Immature natural killer cell (primary cell): ENCODE measurements around the gene PXYLP1. TPM values are rescaled to one million over a fixed set of nuclear protein-coding genes. Genes with fewer than 3 reads are reported as not detected.

Experiments used
- DNase-seq, 3 donors: peaks; one replicate each; pipeline ENCODE4 v3.0.0; 2022; ENCODE audit warnings: mixed read lengths in 1 of 3
- H3K27ac Mint-ChIP-seq, 6 donors: one replicate each; pipeline ENCODE4 v1.8.0; 2020; ENCODE audit warnings: mixed read lengths in 6 of 6, mild to moderate bottlenecking in 5 of 6, inconsistent platforms in 4 of 6, moderate library complexity in 3 of 6
- H3K27me3 Mint-ChIP-seq, 3 donors: one replicate each; pipeline ENCODE4 v1.8.0; 2020 to 2021; ENCODE audit warnings: low read depth in 3 of 3, mild to moderate bottlenecking in 3 of 3, mixed read lengths in 3 of 3, moderate library complexity in 3 of 3, inconsistent platforms in 1 of 3
- H3K36me3 Mint-ChIP-seq, 3 donors: one replicate each; pipeline ENCODE4 v1.8.0; 2020; ENCODE audit warnings: mixed read lengths in 3 of 3, inconsistent platforms in 2 of 3, mild to moderate bottlenecking in 2 of 3
- H3K4me1 Mint-ChIP-seq, 2 donors: one replicate each; pipeline ENCODE4 v1.8.0; 2020; ENCODE audit warnings: inconsistent platforms in 2 of 2, mild to moderate bottlenecking in 2 of 2, mixed read lengths in 2 of 2, moderate library complexity in 1 of 2
- H3K4me3 Mint-ChIP-seq, 5 donors: one replicate each; pipeline ENCODE4 v1.8.0; 2020; ENCODE audit warnings: mild to moderate bottlenecking in 5 of 5, mixed read lengths in 5 of 5, inconsistent platforms in 3 of 5, moderate library complexity in 3 of 5
- H3K9me3 Mint-ChIP-seq, 6 donors: one replicate each; pipeline ENCODE4 v1.8.0; 2020; ENCODE audit warnings: mild to moderate bottlenecking in 6 of 6, mixed read lengths in 6 of 6, inconsistent platforms in 4 of 6, moderate library complexity in 3 of 6
- polyA plus RNA-seq, 3 donors: library from polyadenylated mRNA; unstranded; fragments of 300-500 nt; fragmentation: Illumina TruSeq; gene quantifications; one replicate each; pipeline ENCODE4 v1.2.3, GENCODE V29; 2021

Gene PXYLP1
- polyA plus RNA-seq, 3 donors from 2014 or later, result 5.0 to 10.7 (median 6.6) TPM

DNA sequence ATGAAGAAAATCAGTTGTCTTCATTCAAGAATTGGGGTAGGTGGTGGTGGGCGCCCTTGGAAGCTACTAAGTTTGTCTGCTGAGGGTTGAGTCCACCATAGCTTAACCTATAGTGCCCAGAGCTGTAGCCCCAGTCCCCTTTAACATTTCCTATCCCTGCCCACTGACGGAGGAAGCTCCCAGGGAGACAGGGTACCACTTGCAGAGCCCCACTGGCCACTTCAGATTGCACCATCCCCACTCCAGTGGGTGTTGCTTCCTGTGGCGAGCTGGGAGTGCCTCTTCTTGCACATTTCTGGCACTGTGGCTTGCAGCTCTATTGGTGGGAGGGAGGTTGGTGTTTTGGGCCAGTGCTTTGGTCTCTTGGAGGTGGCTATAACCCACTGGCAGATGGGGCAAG, 2.7 kb downstream of the PXYLP1 start:
- H3K27ac Mint-ChIP-seq, result peak overlapping the region in 3 of 6 donors; percentile 8 to 65 (median 15)
- H3K4me3 Mint-ChIP-seq, result peak overlapping the region; percentile 41 to 97 (median 75)
- peaks cover 8 to 14% (median 11%) of the 10 kb centered on the region in 3 donors for H3K36me3 Mint-ChIP-seq
- H3K4me1 Mint-ChIP-seq, result peaks cover 69 to 85% of the 10 kb centered on the region in 2 donors
- peak; percentile 34 to 43 (median 40) for DNase-seq
- peaks cover 0 to 5% (median 5%) of the 10 kb centered on the region in 3 donors for H3K27me3 Mint-ChIP-seq
- H3K9me3 Mint-ChIP-seq, result no peaks in the 10 kb centered on the region

DNA sequence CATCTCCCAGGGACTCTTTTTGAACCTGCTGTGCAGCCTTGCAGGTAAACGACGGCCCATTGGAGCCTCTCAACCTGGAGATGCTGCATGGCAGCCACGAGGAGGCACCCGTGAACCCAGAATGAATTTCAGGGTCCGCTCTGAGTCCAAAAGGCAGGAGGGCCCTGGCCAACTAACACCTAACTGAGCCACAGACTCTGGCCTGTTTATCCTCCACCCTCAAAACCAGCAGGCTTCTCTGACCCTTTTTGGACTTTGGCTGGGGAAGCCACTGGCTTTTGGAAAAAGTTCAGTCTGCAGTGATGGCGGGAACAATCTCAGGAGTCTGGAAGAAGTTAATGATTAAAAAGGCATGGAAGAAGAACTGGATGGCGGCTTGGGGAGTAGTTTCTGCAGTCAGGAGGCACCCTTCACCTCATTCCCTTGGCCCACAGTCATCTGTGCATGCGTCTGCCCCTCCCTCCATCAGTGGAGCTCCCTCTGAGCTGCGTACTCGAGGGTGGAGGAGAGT, 4.1 kb downstream of the PXYLP1 start:
- H3K4me1 Mint-ChIP-seq, result peaks cover 55 to 87% of the 10 kb centered on the region in 2 donors
- H3K36me3 Mint-ChIP-seq, result peaks cover 8 to 21% (median 16%) of the 10 kb centered on the region in 3 donors
- DNase-seq, result no peak
- H3K9me3 Mint-ChIP-seq, result no peaks in the 10 kb centered on the region
- peak overlapping the region in 1 of 6 donors; percentile 13 for H3K27ac Mint-ChIP-seq
- peaks cover 0 to 5% (median 2%) of the 10 kb centered on the region in 3 donors for H3K27me3 Mint-ChIP-seq
- peak overlapping the region in 1 of 5 donors; percentile 33 for H3K4me3 Mint-ChIP-seq

- Mint-ChIP-seq H3K27ac (no peak overlapping the region), H3K27me3 (peaks cover 0 to 2% (median 0%) of the 10 kb centered on the region in 3 donors), H3K4me1 (peaks cover 50 to 89% of the 10 kb centered on the region in 2 donors)
Observed at GRCh38 chr3:141236361-141236760, 4.7 kb downstream of the PXYLP1 start.

DNA sequence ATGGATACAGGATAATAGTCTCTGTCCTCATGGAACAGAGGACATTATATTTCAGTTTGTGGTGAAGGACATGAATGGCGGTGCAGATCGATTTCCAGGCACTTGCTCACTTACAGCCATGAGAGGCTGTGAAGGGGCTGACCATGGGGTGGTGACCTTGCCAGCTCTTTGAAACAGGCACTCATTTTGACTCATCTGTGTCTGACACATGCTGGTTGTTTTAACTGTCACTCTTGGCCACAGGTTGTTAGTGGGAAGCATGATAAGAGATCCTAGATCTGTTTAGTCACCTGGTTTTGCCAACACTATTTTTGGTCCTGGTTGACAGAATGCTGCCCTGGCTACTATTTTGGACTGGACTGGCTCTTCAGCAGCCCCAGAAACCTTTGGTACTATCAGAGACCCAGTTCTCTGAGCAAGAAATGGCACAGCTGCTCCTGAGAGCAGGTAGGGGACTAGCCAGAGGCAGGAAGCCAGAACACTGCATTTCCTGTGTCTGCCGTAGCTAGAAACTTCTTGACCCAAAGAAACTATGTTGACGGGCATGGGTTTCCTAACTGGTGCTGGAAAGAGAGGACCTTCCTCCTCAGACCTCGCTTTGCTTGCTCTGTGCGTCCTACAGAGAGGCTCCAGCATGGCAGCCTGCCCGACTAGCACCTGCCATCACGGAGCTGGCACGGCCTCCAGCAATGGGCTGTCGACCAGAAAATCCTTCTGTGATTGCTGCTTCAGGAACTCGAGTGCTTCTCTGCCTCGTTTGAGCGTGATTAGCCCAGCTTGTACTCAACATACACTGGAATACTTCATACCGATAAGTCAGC, 6.3 kb downstream of the PXYLP1 start:
- Mint-ChIP-seq H3K4me1 (peaks cover 44 to 84% of the 10 kb centered on the region in 2 donors), H3K27ac (peak overlapping the region; percentile 4 to 76 (median 34)), H3K4me3 (peak overlapping the region in 4 of 5 donors; percentile 0 to 15 (median 9)), H3K36me3 (peaks cover 8 to 21% (median 20%) of the 10 kb centered on the region in 3 donors), H3K9me3 (no peaks in the 10 kb centered on the region), H3K27me3 (peaks cover 0 to 2% (median 2%) of the 10 kb centered on the region in 3 donors)
- DNase-seq, result no peak

More at GRCh38 chr3:141236361-141236760, 4.7 kb downstream of the PXYLP1 start:
- DNase-seq, result no peak
- Mint-ChIP-seq H3K4me3 (no peak overlapping the region), H3K9me3 (no peaks in the 10 kb centered on the region), H3K36me3 (peaks cover 8 to 21% (median 16%) of the 10 kb centered on the region in 3 donors)

- no peak for DNase-seq
- no peaks in the 10 kb centered on the region for H3K9me3 Mint-ChIP-seq
- peaks cover 29 to 67% of the 10 kb centered on the region in 2 donors for H3K4me1 Mint-ChIP-seq
- no peak overlapping the region for H3K4me3 Mint-ChIP-seq
- H3K27me3 Mint-ChIP-seq, result peaks cover 0 to 2% (median 2%) of the 10 kb centered on the region in 3 donors
- peak overlapping the region in 1 of 6 donors; percentile 49 for H3K27ac Mint-ChIP-seq
- H3K36me3 Mint-ChIP-seq, result peaks cover 8 to 24% (median 19%) of the 10 kb centered on the region in 3 donors
Observed at GRCh38 chr3:141239511-141240281, 8.1 kb downstream of the PXYLP1 start.

- Mint-ChIP-seq H3K4me3 (no peak overlapping the region), H3K4me1 (peaks cover 23 to 61% of the 10 kb centered on the region in 2 donors), H3K36me3 (peaks cover 8 to 18% (median 14%) of the 10 kb centered on the region in 3 donors), H3K27me3 (peaks cover 0 to 2% (median 2%) of the 10 kb centered on the region in 3 donors), H3K9me3 (no peaks in the 10 kb centered on the region), H3K27ac (peak overlapping the region in 1 of 6 donors; percentile 34)
- no peak for DNase-seq
Observed at GRCh38 chr3:141240286-141240685, 8.7 kb downstream of the PXYLP1 start.

- no peaks in the 10 kb centered on the region for H3K9me3 Mint-ChIP-seq
- DNase-seq, result no peak
- H3K4me1 Mint-ChIP-seq, result peaks cover 20 to 54% of the 10 kb centered on the region in 2 donors
- H3K4me3 Mint-ChIP-seq, result no peak overlapping the region
- H3K27ac Mint-ChIP-seq, result peak overlapping the region in 1 of 6 donors; percentile 75
- peaks cover 0 to 2% (median 2%) of the 10 kb centered on the region in 3 donors for H3K27me3 Mint-ChIP-seq
- H3K36me3 Mint-ChIP-seq, result peaks cover 8 to 18% (median 14%) of the 10 kb centered on the region in 3 donors
Observed at GRCh38 chr3:141240687-141241615, 9.3 kb downstream of the PXYLP1 start.

GRCh38 chr3:141241616-141242376, 10.2 kb downstream of the PXYLP1 start:
- H3K27ac Mint-ChIP-seq, result peak overlapping the region in 1 of 6 donors; percentile 75
- no peak for DNase-seq
- H3K36me3 Mint-ChIP-seq, result peaks cover 4 to 21% (median 18%) of the 10 kb centered on the region in 3 donors
- no peak overlapping the region for H3K4me3 Mint-ChIP-seq
- H3K27me3 Mint-ChIP-seq, result peaks cover 0 to 2% (median 2%) of the 10 kb centered on the region in 3 donors
- H3K9me3 Mint-ChIP-seq, result no peaks in the 10 kb centered on the region
- peaks cover 13 to 46% of the 10 kb centered on the region in 2 donors for H3K4me1 Mint-ChIP-seq

GRCh38 chr3:141242377-141243092, 10.9 kb downstream of the PXYLP1 start:
- Mint-ChIP-seq H3K4me3 (no peak overlapping the region), H3K4me1 (peaks cover 10 to 39% of the 10 kb centered on the region in 2 donors), H3K27me3 (peaks cover 0 to 2% (median 2%) of the 10 kb centered on the region in 3 donors), H3K9me3 (no peaks in the 10 kb centered on the region), H3K36me3 (peaks cover 4 to 21% (median 18%) of the 10 kb centered on the region in 3 donors), H3K27ac (no peak overlapping the region)
- no peak for DNase-seq

- peak overlapping the region in 1 of 6 donors; percentile 71 for H3K27ac Mint-ChIP-seq
- H3K4me3 Mint-ChIP-seq, result no peak overlapping the region
Observed at GRCh38 chr3:141243271-141243707, 11.7 kb downstream of the PXYLP1 start.

GRCh38 chr3:141246224-141246957, 14.8 kb downstream of the PXYLP1 start:
- H3K4me1 Mint-ChIP-seq, result peaks cover 0 to 4% of the 10 kb centered on the region in 2 donors

More at GRCh38 chr3:141243271-141243707, 11.7 kb downstream of the PXYLP1 start:
- Mint-ChIP-seq H3K36me3 (peaks cover 4 to 21% (median 18%) of the 10 kb centered on the region in 3 donors), H3K27me3 (peaks cover 0 to 2% (median 2%) of the 10 kb centered on the region in 3 donors), H3K9me3 (no peaks in the 10 kb centered on the region), H3K4me1 (peaks cover 2 to 32% of the 10 kb centered on the region in 2 donors)
- DNase-seq, result no peak

More at GRCh38 chr3:141246224-141246957, 14.8 kb downstream of the PXYLP1 start:
- Mint-ChIP-seq H3K9me3 (no peaks in the 10 kb centered on the region), H3K36me3 (peaks cover 0 to 11% (median 9%) of the 10 kb centered on the region in 3 donors), H3K27ac (no peak overlapping the region), H3K4me3 (no peak overlapping the region), H3K27me3 (peaks cover 0 to 2% (median 0%) of the 10 kb centered on the region in 3 donors)
- DNase-seq, result no peak
